HG03432 (cell line): ENCODE data around the gene PHEX.
"Not testable (repeated sequence)": the region's sequence is repeated elsewhere in the genome, so short reads cannot be mapped to it uniquely, and the experiment has no call there.

Experiments
- ATAC-seq: cut with Tn5 transposase; IDR thresholded peaks from one replicate; pipeline ENCODE4 v1.9.1; 2021; ENCODE audit warnings: mild to moderate bottlenecking, moderate library complexity; ENCODE audit not compliant: unreplicated experiment

The PHEX gene

DNA sequence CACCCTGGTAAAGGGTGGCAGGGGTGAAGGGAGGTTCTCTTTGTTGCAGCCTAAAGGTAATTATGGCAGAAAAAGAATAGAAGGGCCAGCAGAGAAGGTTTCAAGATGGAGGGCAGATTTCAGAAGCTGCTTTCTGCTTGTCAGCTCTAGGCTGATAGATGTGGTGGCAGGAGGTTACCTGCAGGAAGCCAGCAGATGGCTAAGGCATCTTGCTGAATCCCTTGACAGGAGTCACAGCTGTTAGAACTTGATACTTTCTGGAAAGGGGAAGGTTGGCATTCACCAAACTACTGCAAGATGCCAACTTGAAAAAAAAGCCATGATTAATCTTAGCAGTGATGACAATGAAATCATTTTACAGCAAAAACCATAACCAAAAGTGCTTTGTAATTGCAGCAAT, 171.1 kb downstream of the PHEX start:
- ATAC-seq, result no peak

DNA sequence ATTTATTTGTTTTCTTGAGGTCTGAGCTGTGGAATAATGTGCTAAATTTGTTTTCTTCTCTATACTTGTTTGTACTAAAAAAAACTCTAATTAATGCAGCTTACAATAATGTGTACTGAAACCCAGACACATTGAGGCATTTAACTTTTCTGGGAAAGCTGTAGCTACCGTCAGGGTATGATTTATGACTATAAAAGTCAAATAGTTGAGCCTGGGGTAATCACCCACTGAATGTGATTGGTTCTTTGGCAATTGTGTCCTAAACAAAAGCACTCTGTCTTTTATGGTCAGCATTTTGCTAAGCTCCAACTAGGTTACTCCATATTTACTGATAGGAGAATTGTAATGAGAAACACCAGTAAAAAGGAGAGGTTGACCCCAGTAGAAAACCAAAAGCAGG, 174.7 kb downstream of the PHEX start:
- no peak for ATAC-seq

DNA sequence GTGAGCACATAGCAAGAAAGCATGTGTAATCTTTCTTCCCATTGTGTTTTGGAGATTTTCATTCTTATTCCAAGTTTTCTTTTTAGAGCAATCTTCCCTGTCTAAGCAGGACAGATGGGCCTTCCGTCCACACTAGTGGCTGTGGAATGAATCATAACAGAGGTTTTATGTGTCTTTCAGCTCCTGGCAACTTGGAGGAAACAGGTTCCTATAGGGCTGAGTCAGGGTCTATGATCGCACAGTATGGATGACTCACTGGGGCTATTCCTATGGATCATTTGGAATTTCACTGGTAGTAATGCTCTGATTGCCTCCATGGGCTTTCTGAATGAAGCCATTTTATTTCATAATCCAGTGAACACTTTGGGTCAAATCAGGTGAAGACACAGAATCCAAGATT, 188.8 kb downstream of the PHEX start:
- ATAC-seq, result no peak

DNA sequence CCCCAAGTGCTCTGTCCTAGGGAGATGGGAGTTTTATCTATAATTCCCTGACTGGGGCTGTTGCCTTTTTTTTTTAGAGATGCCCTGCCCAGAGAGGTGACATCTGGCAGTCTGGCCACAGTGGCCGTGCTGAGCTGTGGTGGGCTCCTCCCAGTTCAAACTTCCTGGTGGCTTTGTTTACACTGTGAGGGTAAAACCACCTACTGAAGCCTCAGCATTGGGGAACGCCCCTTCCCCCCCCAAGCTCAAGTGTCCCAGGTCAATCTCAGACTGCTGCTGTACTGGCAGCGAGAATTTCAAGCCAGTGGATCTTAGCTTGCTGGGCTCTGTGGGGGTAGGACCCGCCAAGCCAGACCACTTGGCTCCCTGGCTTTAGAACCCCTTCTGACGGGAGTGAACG, 202.3 kb downstream of the PHEX start:
- no peak for ATAC-seq

DNA sequence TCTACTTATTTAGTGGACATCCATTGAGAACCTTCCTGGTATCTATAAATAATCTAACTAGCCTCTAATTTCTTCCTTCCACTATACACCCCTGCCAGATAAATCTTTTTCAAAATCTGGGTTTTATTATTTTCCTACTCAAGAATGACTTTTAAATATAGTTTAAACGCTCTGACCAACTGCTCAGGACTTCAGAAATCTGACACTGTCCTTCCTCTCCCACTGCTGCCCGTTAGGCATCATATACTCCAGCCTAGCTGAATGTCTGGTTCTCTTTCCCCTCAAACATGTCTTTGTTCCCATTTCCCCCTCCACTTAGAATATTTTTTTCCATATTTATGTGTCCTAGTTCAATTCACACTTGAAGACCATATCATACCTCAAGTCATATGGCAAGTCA, 205.4 kb downstream of the PHEX start:
- no peak for ATAC-seq

DNA sequence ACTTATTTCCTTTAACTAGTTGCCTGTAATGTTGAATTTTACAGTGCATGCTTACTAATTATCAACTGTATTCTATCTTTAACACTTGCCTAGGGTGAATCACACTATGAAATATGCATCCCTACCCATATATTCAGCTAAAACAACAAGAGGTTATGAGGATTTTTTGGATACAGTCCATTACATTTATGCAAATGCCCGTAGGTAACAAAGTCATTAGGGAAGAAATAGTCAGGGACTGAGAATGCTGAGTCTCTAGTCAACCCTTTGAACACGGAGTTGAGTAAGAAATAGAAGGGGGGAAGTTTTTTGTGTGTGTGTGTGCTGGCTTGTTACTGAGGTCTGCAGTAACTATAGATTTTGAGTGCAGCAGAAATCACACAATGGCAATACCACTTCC, 214.5 kb downstream of the PHEX start:
- no peak for ATAC-seq

DNA sequence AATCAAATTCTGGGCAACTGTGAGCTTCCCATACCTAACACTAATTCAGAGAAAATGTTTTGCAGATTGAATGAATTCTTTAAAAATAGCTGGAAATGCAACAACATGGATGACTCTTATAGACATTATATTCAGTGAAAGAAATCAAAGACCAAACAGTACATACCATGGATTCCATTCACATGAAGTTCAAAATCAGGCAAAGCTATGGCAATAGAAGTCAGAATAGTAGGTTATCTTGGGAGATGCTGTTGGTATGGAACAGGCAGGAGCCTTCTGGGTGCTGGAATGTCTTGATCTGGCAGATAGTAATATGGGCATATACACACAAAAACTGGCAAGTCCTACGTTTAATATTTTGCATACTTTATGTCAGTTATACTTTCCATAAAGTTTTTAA, 215.0 kb downstream of the PHEX start:
- no peak for ATAC-seq

DNA sequence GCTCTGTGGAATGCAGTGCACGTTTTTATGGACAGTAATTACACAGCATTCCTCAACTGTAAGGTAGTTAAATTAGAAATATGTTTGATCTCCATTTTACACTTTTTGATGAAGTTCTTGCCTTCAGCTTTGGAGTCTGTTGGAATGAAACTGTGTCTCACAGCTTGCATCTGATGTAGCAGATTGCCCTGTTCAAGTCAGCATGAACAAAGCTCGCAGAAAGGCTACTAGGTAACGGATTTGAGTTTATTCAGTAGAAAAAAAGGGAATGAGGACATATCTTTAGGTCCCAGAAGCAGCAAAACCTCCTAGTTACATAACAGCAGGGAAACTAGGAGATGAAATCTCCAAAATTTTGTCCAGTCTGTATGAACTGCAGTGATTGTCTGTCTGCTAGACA, 216.3 kb downstream of the PHEX start:
- no peak for ATAC-seq

DNA sequence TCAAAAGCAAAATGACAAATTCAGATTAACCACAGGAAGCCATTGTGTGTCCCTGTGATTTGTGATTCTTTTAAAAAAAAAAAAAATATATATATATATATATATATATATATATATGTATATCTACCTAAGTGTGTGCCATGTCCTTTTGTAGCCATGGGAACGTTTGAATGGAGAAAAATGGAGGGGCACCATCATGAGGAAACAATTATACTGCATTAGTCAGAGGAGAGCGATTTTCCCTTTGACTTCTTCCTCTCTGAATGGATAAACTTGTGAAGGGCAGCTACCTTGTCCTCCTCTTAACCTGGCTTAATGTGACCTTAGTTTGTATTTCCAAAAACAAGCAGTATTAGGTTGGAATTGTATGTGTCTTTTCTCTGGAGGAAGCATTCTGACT, 217.2 kb downstream of the PHEX start:
- no peak for ATAC-seq

DNA sequence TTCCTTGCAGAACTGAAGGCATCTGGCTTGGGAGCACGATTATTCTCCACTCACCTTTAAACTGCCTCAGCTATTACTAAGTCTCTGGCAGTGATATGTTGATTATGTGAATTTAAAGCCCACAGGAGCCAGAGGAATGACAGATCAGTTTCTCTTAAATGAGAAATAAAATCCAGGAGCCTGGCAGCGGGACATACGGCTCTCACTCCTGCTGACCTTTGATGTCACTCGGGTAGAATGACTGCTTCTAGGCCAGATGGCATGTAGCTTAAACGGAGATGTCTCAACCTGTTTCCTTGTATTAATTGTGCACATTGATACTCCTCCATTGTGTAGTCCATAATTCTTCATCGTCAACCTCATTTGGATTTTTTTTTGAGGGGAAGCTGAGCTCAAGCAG, 236.6 kb downstream of the PHEX start:
- ATAC-seq, result no peak

DNA sequence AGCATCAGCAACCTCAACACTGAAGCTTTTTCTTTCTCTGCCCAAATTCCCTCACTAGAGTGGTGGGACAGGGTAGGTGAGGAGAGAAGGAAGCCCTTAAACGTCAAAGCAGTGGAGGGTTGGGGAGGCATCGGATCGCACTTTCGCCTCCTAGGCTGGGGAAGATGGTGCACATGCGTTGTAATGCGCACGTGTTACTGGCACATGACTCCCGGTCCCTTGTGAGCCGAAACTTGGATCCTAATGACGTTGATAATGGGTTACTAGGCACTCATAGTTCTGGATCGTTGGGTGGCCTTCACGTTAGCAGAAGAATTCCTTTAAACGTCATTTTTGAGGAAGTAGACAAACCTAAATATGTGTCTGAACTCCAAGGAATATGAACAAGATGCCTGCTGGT, 240.5 kb downstream of the PHEX start, which contains the start of gene CBLL2:
Gene CBLL2, plus strand, starts transcription at position 301 of the 400 bp plus-strand sequence. Its CDS starts 79 bp downstream, at position 380.
- no peak for ATAC-seq

DNA sequence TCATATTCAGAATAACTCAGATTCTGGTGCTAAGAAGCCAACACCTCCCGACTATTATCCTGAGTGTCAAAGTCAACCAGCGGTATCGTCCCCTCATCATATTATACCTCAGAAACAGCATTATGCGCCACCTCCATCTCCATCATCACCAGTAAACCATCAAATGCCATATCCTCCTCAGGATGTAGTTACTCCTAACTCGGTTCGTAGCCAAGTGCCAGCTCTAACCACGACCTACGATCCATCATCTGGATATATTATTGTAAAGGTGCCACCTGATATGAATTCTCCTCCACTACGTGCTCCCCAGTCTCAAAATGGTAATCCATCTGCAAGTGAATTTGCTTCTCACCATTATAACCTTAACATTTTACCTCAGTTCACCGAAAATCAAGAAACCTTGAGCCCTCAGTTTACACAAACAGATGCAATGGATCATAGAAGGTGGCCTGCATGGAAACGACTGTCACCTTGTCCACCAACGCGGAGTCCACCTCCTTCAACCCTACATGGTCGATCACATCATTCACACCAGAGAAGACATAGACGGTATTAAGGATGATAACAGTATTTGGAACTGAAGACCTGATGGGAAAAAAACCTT, 241.7 kb downstream of the PHEX start:
- no peak for ATAC-seq

DNA sequence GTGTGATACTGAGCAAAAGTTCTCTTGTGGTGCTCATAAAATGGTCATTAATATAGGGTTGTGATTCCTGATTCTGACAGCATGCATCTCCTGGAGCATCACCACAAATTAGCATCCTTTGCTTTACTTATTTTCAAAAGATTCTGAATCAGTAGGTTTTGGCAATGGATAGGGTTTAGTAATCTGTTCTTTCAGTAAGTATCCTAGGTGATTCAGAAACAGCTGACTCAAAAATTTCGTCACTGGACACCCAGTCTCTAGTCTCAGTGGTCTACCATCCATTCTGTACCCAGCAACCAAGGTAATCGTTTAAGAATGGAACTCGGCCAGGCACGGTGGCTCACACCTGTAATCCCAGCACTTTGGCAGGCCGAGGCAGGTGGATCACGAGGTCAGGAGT, 244.7 kb downstream of the PHEX start:
- ATAC-seq, result no peak

DNA sequence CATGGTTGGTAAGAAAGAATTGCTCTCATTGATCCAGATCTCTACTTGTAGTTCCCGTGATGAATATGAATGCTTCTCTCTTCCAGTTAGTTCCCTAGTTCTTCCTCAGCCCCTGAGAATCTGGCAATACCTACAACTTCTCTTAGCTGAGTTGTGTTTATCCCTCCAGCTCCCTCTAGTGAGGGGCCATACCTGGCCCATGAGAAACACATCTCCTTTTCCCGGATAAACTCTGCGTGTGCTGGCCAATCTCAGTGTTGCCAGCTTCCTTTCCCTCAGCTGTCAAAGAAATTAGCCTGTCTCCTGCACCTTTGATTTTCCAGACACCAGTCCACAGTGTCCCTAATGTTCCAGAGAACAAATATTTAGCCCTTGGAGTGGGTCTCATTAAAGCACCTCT, 246.2 kb downstream of the PHEX start:
- ATAC-seq, result no peak

DNA sequence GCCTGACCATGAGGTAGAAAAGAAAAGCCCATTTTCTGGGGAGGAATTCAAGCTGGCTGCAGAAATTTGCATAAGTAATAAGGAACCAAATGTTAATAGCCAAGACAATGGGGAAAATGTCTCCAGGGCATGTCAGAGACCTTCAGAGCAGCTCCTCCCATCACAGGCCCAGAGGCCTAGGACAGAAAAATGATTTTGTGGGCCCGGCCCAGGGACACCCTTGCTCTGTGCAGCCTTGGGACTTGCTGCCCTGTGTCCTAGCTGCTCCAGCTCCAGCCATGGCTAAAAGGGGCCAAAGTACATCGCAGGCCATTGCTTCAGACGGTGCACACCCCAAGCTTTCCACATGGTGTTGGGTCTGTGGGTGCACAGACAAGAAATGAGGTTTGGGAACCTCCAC, 257.1 kb downstream of the PHEX start:
- ATAC-seq, result not testable (repeated sequence)

DNA sequence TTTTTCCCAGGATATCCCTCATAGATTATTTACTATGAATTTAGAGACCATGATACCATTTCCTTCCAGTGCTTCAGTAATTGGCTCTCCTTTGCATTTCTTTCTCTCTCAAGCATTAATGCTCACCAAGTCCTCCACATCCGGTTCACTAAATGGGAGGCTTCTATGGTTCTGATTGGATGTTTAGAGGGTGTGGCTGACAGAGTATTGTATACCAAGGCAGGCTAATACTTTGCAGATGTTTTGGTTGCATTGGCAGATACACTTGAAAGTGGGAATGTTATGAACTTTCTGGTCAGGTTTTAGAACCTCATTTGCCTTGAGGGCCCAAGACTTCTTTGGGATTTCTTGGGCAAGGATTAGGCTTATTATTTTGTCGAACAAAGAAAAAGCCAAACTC, 264.7 kb downstream of the PHEX start:
- no peak for ATAC-seq

DNA sequence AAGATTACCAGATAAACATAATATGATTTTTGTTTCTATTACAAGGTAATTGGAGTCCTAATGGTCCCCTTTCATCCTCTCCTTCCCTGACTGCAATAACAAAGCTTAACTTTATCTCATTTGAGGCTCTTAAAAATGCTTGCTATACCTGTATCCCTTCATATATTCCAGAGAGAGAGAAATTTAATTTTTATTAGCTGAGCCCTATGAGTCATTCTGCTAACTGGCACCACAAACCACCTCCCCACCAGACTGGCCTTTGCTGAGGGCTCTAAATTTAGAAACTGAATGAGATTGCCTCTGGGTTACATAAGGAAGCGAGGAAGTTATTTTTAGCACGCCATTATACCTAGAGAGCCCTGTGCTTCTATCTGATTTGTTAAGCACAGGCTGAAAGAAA, 268.0 kb downstream of the PHEX start:
- ATAC-seq, result peak; percentile 99
